ENCODE data around the gene TRPC3.

TRPC3 gene

DNA sequence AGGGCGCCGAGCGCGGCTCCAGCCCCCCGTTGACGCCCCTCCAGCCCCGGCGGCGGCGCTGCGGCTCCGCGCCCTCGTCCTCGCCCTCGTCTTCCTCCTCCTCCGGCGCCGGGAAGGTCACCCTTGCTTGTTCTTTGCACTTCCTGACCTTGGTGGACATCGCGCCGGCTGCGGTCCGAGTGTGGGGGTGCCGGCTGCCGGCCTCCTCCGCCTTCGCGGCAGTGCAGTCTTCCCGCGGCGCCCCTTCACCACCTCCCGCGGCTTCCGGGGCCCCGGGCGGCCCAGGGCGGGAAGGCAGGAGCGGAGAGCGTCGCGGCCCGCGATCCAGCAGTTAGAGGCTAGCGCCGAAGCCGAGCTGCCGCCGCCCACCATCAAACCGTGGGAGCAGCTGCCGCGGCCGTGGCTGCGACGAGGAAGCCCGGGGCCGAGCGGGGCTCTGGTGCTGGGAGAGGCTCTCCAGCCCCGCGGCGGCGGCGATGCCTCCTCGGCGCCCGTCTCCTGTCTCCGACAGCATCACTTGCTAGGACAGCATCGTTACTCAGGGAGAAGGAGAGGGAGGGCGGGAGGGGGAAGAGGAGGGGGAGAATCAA is at the start of gene TRPC3:
TRPC3 (minus strand) TSS at position 540 of the 590 bp plus-strand sequence; CDS start at position 160, 380 bp downstream.
- Histone ChIP-seq H3K4me1 (ENCODE audit: control insufficient read depth, low read depth, low read length) (no peaks in the 10 kb centered on the region), H3K9ac (ENCODE audit: low read length) (peak within 1 kb of the TSS; percentile 45), H3K4me3 (ENCODE audit: low read length) (peak within 1 kb of the TSS; percentile 80), H3K9me3 (ENCODE audit: control insufficient read depth, low read depth, low read length) (no peaks in the 10 kb centered on the region), H3K27me3 (ENCODE audit: control insufficient read depth, insufficient read depth, low read length) (peaks cover 69% of the 10 kb centered on the region), H3K36me3 (ENCODE audit: control insufficient read depth, low read depth, low read length) (no peaks in the 10 kb centered on the region), H3K27ac (ENCODE audit: low read length) (no peak within 1 kb of the TSS)

DNA sequence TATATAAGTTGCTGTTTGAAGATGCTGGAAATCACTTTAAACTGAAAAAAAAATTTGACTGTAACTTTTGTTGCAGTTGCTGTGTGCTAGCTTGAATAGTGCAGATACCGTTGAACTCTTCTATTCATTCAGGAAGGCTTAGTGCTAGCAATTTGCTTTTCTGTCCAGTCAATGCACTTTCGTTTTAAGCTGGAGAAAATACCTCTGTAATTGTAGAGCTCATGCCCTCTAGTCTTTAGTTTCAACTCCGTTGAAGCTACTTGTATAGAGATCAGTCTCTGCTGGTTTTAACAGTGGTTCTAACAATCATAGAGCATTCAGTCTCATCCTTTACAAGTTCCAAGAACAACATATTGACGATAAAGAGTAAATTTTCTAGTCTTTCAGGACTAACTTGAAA is 49.0 kb upstream of the TRPC3 start:
- H3K27me3 ChIP-seq (ENCODE audit: control insufficient read depth, insufficient read depth, low read length), result no peaks in the 10 kb centered on the region
- no peak overlapping the region for H3K27ac ChIP-seq (ENCODE audit: low read length)
- H3K9ac ChIP-seq (ENCODE audit: low read length), result no peak overlapping the region
- no peak overlapping the region for H3K4me3 ChIP-seq (ENCODE audit: low read length)
- H3K4me1 ChIP-seq (ENCODE audit: control insufficient read depth, low read depth, low read length), result no peaks in the 10 kb centered on the region
- H3K9me3 ChIP-seq (ENCODE audit: control insufficient read depth, low read depth, low read length), result no peaks in the 10 kb centered on the region
- H3K36me3 ChIP-seq (ENCODE audit: control insufficient read depth, low read depth, low read length), result no peaks in the 10 kb centered on the region

DNA sequence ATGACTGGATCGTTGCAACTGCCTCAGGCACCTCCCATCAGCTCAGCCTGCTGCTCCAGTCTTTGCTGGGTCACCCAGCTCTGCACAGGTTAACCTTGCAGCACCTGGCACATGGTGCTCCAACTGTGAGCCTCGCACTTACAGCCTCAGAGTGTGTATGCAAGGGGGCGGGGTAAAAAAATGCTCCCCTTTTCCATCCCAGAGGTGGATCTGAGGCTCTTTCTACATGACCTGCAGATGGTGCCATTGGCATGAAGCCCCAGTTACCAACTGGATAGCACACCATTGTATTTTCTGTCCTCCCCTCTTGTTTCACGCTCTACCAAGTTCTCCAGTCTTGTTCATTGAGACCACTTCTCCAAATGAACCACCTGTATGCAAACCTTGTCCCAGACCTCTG is 46.2 kb upstream of the TRPC3 start:
- no peaks in the 10 kb centered on the region for H3K36me3 ChIP-seq (ENCODE audit: control insufficient read depth, low read depth, low read length)
- no peak overlapping the region for H3K9ac ChIP-seq (ENCODE audit: low read length)
- H3K27ac ChIP-seq (ENCODE audit: low read length), result no peak overlapping the region
- no peak overlapping the region for H3K4me3 ChIP-seq (ENCODE audit: low read length)
- H3K9me3 ChIP-seq (ENCODE audit: control insufficient read depth, low read depth, low read length), result no peaks in the 10 kb centered on the region
- H3K27me3 ChIP-seq (ENCODE audit: control insufficient read depth, insufficient read depth, low read length), result no peaks in the 10 kb centered on the region
- no peaks in the 10 kb centered on the region for H3K4me1 ChIP-seq (ENCODE audit: control insufficient read depth, low read depth, low read length)

DNA sequence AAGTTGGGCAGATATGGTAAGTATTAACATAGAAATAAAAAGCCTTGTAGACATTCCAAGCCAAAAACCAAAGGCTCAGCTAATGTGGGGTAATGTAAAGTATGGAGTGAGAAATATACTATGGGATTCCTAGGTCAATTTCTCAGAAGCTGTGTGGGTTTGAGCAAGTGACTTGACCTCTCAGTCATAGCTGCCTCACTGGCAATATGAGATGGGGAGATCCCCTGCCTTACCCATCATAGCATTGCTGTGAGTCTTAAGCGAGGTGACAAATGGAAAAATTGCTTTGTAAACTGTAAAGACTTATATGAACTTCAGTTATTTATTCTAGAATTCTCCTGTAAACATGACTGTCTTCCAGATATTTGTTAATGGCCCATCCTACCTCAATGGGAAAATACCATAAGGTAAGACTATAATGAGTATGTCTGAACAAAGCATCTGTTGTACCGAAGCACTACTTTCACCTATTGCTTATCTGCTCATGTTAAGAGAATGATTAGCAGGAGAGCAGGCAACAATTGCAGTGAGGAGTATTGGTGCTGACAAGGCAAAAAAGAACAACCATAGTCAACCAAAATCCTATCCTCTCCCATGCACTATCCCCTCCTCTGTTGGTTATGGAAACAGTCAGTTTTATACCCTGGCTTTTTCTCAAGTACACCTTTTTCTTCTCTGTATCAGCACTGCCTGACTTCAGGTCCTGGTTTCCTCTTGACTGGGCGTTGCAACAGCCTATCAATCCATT is 44.1 kb upstream of the TRPC3 start:
- no peaks in the 10 kb centered on the region for H3K4me1 ChIP-seq (ENCODE audit: control insufficient read depth, low read depth, low read length)

DNA sequence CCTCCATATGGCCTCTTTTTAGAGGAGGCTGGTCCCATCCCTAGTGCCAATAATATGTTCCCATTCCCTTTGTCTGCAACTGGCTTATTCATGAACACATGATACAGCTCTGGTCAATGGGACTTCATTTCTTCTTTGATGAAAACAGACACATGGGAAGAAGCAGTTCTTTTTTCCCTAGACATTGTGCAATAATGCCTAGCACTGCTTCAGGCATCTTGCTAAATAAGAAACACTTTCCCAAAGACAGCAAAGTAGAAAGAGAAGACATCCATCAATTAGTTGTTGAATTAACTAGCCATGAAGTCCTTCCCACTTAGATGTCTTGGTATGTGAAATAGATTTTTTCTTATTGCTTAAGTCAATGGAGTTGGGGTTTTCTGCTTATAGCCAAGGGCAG is 40.1 kb upstream of the TRPC3 start:
- no peak overlapping the region for H3K9ac ChIP-seq (ENCODE audit: low read length)
- no peak overlapping the region for H3K4me3 ChIP-seq (ENCODE audit: low read length)
- H3K4me1 ChIP-seq (ENCODE audit: control insufficient read depth, low read depth, low read length), result no peaks in the 10 kb centered on the region
- no peaks in the 10 kb centered on the region for H3K36me3 ChIP-seq (ENCODE audit: control insufficient read depth, low read depth, low read length)
- H3K27ac ChIP-seq (ENCODE audit: low read length), result no peak overlapping the region
- no peaks in the 10 kb centered on the region for H3K9me3 ChIP-seq (ENCODE audit: control insufficient read depth, low read depth, low read length)
- no peaks in the 10 kb centered on the region for H3K27me3 ChIP-seq (ENCODE audit: control insufficient read depth, insufficient read depth, low read length)

More for the DNA sequence above, 44.1 kb upstream of the TRPC3 start:
- no peaks in the 10 kb centered on the region for H3K9me3 ChIP-seq (ENCODE audit: control insufficient read depth, low read depth, low read length)
- no peaks in the 10 kb centered on the region for H3K36me3 ChIP-seq (ENCODE audit: control insufficient read depth, low read depth, low read length)
- H3K9ac ChIP-seq (ENCODE audit: low read length), result no peak overlapping the region
- H3K27ac ChIP-seq (ENCODE audit: low read length), result no peak overlapping the region
- no peak overlapping the region for H3K4me3 ChIP-seq (ENCODE audit: low read length)
- no peaks in the 10 kb centered on the region for H3K27me3 ChIP-seq (ENCODE audit: control insufficient read depth, insufficient read depth, low read length)

DNA sequence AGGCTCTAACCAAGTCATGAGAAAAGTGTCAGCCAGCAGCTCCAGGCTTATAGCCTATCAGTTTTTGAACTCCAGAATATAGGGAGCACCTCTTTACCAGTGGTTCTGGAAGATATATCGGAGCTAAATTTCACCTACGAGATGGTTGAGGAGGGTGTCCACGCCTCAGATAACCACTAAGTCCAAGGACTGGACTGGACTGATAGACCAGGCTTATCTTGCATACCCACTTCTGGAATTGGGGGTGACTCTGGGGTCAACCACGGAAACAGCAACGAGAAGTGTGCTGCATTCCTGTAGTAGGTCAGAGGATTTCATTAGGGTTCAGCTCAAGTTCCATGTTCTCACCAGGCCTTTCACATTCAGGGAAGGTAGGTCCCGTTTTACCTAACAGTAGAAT is 38.6 kb upstream of the TRPC3 start:
- Histone ChIP-seq H3K4me1 (ENCODE audit: control insufficient read depth, low read depth, low read length) (no peaks in the 10 kb centered on the region), H3K4me3 (ENCODE audit: low read length) (no peak overlapping the region), H3K27me3 (ENCODE audit: control insufficient read depth, insufficient read depth, low read length) (no peaks in the 10 kb centered on the region), H3K36me3 (ENCODE audit: control insufficient read depth, low read depth, low read length) (no peaks in the 10 kb centered on the region), H3K9me3 (ENCODE audit: control insufficient read depth, low read depth, low read length) (no peaks in the 10 kb centered on the region), H3K27ac (ENCODE audit: low read length) (no peak overlapping the region), H3K9ac (ENCODE audit: low read length) (no peak overlapping the region)

DNA sequence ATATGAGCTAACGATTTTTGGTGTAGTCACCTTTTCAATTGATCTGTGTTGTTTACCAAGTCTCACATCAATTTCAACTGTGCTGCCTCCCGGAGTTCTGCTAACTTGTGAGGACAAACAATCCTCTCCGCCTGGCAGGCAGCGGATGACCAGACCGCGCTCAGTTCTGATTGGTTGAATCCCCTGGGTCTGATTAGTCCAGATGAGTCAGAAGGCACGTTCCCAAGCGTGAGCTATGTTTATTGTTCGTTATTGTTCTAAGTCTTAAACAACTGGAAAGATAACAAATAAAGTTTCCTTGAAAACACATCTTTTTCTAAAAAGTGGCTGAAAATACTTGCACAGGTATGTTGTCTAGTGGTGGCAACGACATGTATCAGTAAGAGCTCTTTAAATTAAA is 37.9 kb upstream of the TRPC3 start:
- no peak overlapping the region for H3K9ac ChIP-seq (ENCODE audit: low read length)
- H3K4me3 ChIP-seq (ENCODE audit: low read length), result no peak overlapping the region
- no peaks in the 10 kb centered on the region for H3K4me1 ChIP-seq (ENCODE audit: control insufficient read depth, low read depth, low read length)
- no peaks in the 10 kb centered on the region for H3K9me3 ChIP-seq (ENCODE audit: control insufficient read depth, low read depth, low read length)
- no peaks in the 10 kb centered on the region for H3K27me3 ChIP-seq (ENCODE audit: control insufficient read depth, insufficient read depth, low read length)
- no peaks in the 10 kb centered on the region for H3K36me3 ChIP-seq (ENCODE audit: control insufficient read depth, low read depth, low read length)
- H3K27ac ChIP-seq (ENCODE audit: low read length), result no peak overlapping the region

DNA sequence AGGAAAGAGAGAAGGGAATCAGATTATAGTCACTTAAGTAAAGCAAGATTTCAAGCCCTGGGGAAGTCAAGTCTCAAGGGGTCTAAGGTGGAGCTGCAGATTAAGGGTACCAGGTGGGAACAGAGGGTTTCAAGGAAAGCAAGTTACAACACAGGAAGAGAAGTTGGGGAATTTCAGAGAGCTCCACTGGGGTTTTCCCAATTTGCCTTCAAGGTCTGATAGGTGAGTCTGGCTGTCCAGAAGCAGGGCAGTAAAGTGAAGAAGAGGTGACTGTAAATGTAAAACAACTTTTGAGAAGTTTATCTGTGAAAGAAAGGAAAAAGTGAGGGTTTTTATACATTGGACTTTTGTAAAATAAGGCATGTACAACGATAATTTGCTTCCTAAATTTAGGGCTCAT is 37.1 kb upstream of the TRPC3 start:
- Histone ChIP-seq H3K4me1 (ENCODE audit: control insufficient read depth, low read depth, low read length) (no peaks in the 10 kb centered on the region), H3K27me3 (ENCODE audit: control insufficient read depth, insufficient read depth, low read length) (no peaks in the 10 kb centered on the region), H3K36me3 (ENCODE audit: control insufficient read depth, low read depth, low read length) (no peaks in the 10 kb centered on the region), H3K9ac (ENCODE audit: low read length) (no peak overlapping the region), H3K9me3 (ENCODE audit: control insufficient read depth, low read depth, low read length) (no peaks in the 10 kb centered on the region), H3K27ac (ENCODE audit: low read length) (no peak overlapping the region), H3K4me3 (ENCODE audit: low read length) (no peak overlapping the region)

DNA sequence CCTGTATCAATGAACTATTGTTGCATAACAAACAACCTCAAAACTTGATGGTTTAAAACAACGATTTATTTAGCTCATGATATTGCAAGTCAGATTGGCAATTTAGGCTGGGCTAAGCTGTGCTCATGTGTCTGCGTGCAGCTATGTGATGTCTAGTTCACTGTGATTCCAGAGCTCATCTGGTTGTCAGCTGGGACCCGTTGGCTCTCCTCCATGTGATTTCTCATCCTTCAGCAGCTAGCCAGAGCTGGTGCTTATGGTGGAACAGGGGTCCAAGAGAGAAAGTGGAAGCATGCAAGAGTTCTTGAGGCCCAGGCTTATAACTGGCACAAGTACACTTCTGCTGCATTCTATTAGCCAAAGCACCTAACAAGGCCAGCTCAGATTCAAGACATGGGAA is 28.8 kb upstream of the TRPC3 start:
- Histone ChIP-seq H3K36me3 (ENCODE audit: control insufficient read depth, low read depth, low read length) (no peaks in the 10 kb centered on the region), H3K9ac (ENCODE audit: low read length) (no peak overlapping the region), H3K27me3 (ENCODE audit: control insufficient read depth, insufficient read depth, low read length) (no peaks in the 10 kb centered on the region), H3K9me3 (ENCODE audit: control insufficient read depth, low read depth, low read length) (no peaks in the 10 kb centered on the region), H3K27ac (ENCODE audit: low read length) (no peak overlapping the region), H3K4me3 (ENCODE audit: low read length) (no peak overlapping the region), H3K4me1 (ENCODE audit: control insufficient read depth, low read depth, low read length) (no peaks in the 10 kb centered on the region)

DNA sequence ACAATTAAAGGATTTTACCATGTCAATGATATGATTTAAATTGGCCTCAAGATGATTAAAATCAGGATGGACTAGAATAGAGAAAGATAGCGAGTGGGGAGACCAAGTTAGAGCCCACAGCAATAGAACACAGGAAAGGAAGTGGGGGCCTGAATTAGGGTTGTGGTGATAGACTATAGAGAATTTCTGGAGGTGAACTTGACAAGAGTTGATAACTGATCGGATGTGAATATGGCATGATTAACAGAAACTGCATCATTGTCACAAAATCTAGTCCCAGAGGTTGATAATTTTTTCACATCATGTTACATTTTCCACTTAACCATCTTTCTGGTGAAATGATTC is 26.3 kb upstream of the TRPC3 start:
- H3K36me3 ChIP-seq (ENCODE audit: control insufficient read depth, low read depth, low read length), result no peaks in the 10 kb centered on the region
- H3K27me3 ChIP-seq (ENCODE audit: control insufficient read depth, insufficient read depth, low read length), result no peaks in the 10 kb centered on the region
- no peaks in the 10 kb centered on the region for H3K9me3 ChIP-seq (ENCODE audit: control insufficient read depth, low read depth, low read length)
- H3K4me3 ChIP-seq (ENCODE audit: low read length), result no peak overlapping the region
- H3K9ac ChIP-seq (ENCODE audit: low read length), result no peak overlapping the region
- no peaks in the 10 kb centered on the region for H3K4me1 ChIP-seq (ENCODE audit: control insufficient read depth, low read depth, low read length)
- no peak overlapping the region for H3K27ac ChIP-seq (ENCODE audit: low read length)

DNA sequence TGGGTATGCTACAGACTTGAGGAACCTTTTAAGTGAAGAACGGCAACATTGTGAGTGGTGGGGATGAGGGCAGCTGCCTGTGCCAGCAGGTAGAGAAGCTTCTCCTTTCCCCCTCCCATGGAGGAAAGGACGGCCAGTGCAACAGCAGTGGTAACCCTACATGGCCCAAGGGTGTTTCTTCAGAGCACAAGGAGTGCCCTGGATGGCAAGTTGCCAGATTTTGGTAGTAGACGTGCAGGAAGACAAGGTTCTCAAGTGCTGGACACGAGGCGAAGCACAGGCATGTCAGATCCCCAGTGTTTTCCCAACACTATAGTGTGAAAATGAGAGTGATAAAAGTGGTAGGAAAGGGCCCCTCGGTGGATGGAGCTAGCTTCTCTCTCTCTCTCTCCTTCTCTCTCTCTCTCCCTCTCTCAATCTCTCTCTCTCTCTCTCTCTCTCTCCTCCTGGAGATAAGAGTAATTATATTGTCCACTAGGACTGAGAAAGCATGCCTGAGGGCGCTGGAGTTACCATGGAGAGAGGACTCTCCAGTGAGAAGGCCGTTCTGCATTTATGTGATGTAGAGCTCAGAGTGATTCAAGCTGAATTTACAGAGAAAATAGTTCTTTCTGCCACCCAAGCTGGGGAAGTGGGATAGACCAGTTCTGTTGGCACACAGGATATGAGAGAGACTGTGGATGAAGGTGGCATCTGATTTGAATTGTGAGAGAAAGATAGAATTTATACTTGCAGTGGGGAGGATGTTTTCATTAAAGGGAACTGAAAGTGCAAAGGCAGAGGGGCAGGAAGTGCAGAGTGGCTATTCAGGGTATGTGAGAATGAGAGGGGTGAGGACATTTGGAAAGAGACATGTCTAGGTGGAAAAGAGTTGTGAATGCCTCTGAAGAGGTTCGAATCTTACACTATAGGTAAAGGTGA is 25.7 kb upstream of the TRPC3 start:
- H3K27me3 ChIP-seq (ENCODE audit: control insufficient read depth, insufficient read depth, low read length), result no peaks in the 10 kb centered on the region
- no peaks in the 10 kb centered on the region for H3K4me1 ChIP-seq (ENCODE audit: control insufficient read depth, low read depth, low read length)
- no peaks in the 10 kb centered on the region for H3K36me3 ChIP-seq (ENCODE audit: control insufficient read depth, low read depth, low read length)
- no peaks in the 10 kb centered on the region for H3K9me3 ChIP-seq (ENCODE audit: control insufficient read depth, low read depth, low read length)
- no peak overlapping the region for H3K9ac ChIP-seq (ENCODE audit: low read length)
- H3K4me3 ChIP-seq (ENCODE audit: low read length), result no peak overlapping the region
- H3K27ac ChIP-seq (ENCODE audit: low read length), result no peak overlapping the region

All from iPS-18a (cell line).